Stimulated activated CD8-positive, alpha-beta memory T cell treated with anti-CD3 and anti-CD28 coated beads, Interleukin-15, amount 100 ng/mL, for 48 hours (primary cell): ENCODE results near the gene PRDM15.

Experiments used
- DNase-seq, 2 donors: peaks; one replicate each; pipeline ENCODE4 v3.0.0-alpha.2; 2020; ENCODE audit warnings: low read depth in 2 of 2

PRDM15 gene

GRCh38 chr21:41840880-41841279, 38.3 kb downstream of the PRDM15 start:
- no peak for DNase-seq

DNA sequence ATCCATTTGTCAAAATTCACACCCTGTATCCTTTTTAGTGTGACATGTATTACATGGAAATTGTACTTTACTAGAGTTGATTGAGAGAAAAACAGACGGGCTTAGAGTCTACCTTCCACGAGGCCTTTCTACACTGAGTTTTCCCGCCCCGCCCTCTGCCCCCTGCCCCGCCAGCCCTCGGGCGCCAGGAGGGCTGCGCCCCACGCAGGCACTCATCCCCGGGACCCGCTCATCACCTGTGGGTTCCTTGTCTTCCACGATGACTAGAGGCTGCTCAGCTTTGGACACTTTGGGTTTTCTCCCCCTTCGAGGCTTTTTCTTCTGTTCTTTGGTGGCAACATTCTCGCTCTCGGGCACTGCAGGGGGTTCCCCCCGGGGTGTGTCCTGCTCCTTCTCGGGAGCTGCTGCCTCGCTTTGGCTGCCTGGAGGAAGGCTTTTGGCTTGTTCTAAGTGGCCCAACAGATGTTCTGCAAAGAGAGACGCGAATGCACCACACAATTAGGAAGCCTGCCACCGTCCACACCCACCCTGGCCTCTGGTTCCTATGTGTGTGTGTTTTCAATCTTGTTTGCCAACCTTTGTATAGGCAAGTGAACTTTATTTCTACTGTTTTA, 39.6 kb downstream of the PRDM15 start:
- no peak for DNase-seq

- DNase-seq = no peak
Measured at GRCh38 chr21:41837756-41838297, 41.3 kb downstream of the PRDM15 start.

- no peak for DNase-seq
Measured at GRCh38 chr21:41836166-41837015, 42.8 kb downstream of the PRDM15 start.

GRCh38 chr21:41835711-41836154, 43.4 kb downstream of the PRDM15 start:
- DNase-seq = no peak

GRCh38 chr21:41834926-41835663, 44.0 kb downstream of the PRDM15 start:
- no peak for DNase-seq

DNA sequence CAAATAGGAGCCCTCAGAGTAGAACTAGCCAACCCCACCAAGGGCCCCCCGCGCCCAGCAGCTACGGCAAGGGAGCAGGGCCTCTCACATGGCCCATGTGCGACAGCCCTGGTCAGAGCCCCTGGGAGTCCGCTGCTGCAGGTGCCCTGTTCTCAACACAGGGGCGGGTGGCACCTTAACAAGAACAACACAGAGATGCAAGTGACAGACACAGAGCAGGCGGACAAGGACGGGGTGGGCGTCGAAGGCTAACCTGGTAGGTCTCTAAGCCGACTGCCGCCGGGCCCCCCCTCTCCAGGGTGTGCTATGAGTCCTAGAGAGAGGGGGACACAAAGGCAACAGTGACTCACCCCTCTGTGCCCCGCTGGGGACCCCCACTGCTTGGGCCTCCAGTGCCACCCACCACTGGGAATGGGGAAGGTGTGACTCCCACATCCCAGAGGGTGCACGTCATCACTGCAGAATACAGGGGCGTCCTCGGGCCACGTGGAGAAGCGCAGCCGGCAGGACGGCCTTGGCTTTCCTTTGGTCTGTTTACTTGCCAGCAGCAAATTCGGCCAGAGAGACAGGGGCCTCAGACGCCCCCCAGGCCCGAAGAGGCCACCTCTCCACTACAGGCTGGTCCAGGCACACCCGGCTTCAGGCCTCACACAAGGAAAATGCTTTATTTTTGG, 44.8 kb downstream of the PRDM15 start:
- DNase-seq = no peak

GRCh38 chr21:41833497-41834115, 45.5 kb downstream of the PRDM15 start:
- DNase-seq = no peak

DNA sequence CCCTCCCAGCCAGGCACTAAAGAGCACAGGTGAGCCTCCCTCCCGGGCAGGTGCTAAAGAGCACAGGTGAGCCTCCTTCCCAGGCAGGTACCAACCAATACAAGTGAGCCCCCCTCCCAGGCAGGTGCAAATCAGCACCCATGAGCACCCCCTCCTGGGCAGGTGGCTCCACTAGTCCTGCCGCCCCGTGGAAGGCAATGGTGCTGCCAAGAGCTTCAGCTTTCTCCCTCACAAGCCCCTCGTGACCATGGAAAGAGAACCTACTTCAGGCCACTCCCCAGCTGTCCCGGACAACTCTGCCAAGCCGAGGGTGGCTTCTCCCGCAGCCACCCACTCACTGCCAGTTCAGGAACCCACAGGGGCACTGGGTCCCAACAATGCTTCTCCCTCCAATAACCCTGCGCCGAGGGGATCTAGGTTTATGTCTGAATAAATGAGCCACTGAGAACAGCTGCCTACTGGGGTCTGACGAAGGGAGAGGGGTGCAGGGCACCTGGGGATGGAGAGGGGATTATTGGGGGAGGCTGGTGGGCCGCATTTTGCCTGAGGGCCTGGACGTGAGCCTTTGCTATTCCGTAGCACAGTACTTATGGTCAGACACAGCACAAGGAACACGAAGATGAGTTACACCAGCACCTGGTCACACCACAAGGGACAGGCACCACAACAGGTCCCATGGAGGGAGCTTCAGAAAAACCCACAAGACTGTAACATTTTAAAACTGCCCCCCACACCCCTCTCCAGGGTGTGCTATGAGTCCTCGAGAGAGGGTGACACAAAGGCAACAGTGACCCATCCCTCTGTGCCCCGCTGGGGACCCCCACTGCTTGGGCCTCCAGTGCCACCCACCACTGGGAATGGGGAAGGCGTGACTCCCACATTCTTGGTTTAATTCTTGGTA, 46.3 kb downstream of the PRDM15 start:
- no peak for DNase-seq

DNA sequence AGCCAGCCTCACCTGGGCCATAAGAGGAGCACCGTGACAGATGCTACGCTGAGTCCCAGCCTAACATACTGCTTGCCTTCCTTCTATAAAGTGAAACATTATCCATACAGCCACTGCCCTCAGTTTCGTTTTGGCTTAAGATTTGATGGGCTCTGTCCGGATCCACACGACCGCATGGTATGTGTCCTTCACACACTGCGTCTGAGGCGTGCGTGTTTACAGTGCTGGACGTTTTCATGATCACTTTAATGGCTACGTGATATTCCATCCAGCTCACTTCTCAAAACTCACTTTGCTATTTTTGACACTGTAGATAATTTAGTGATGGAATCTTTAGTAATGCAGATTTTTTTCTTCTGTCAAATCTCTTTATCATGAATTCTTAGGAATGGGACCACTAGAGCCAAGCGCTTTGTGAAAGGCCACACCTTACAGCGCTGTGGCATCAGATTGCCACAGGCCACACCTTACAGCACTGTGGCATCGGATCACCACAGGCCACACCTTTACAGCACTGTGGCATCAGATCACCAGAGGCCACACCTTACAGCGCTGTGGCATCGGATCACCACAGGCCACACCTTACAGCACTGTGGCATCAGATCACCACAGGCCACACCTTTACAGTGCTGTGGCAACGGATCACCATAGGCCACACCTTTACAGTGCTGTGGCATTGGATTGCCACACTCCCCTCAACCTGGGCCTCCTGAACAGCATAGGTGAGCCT, 47.1 kb downstream of the PRDM15 start:
- DNase-seq = no peak

DNA sequence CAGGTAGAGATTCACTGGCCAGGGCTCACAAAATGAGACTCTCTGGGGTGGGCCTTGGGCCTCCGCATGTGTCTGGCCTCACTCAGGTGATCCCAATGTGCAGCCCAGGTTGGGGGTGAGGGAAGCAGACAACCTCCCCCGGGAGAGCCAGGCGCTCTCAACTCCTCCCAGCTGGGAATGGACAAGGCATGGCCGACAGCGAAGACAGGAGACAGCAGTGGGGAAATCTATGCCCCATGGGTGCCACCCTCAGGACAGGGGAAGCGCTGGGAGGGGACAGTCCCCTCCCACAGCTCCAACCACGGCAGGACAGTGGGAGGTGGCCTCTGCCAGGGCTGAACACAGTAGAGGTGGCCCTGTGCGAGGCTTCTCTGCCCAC, 47.7 kb downstream of the PRDM15 start:
- DNase-seq = no peak

DNA sequence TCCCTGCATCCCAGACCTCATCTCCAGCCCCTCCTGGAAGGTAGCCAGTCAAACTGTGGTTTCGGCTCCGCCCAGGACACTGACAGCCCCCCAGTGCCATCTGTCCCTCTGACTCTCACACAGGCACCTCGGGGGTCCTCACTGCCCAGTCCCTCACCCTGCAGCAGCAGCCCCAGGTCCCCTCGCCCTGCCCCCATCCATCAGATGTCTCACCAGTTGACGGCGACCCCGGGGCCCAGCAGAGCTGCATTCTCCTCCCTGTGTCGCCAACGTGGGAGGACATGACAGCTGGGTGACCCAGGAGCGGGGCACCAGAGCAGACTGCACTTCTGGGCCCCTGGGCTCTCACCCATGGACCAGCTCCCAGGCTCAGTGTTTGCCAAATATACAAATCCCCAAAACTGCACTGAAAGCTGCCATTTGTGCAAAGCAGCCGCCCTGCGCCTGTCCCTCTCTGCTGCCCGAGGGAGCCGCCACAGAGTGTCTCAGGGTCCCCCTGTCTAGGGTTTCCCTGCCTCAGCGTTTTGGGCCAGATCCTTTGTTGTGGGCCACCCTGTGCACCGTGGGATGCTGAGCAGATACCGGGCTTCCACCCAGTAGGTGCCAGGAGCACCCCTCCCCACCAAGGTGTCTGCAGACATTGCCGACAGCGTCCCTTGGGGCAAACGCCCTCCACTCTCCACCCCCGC, 48.2 kb downstream of the PRDM15 start:
- DNase-seq = no peak

DNA sequence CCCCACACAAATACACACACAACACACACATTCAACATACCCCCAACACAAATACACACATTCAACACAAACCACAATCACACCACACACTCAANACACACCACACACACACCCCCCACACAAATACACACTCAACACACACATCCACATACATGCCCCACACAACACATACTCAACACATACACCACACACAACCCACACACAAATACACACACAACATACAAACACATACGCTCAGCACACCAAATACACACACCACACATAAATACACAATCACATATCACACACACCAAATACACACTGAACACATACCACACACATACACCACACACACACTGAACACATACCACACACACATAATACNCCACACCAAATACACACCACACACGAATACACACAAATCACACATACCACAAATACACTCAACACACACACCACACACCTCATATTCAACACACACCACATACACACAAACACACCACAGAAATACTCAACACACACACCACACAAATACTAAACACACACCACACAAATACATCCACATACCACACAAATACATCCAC, 48.9 kb downstream of the PRDM15 start:
- DNase-seq = no peak

GRCh38 chr21:41828884-41829360, 50.2 kb downstream of the PRDM15 start:
- no peak for DNase-seq

DNA sequence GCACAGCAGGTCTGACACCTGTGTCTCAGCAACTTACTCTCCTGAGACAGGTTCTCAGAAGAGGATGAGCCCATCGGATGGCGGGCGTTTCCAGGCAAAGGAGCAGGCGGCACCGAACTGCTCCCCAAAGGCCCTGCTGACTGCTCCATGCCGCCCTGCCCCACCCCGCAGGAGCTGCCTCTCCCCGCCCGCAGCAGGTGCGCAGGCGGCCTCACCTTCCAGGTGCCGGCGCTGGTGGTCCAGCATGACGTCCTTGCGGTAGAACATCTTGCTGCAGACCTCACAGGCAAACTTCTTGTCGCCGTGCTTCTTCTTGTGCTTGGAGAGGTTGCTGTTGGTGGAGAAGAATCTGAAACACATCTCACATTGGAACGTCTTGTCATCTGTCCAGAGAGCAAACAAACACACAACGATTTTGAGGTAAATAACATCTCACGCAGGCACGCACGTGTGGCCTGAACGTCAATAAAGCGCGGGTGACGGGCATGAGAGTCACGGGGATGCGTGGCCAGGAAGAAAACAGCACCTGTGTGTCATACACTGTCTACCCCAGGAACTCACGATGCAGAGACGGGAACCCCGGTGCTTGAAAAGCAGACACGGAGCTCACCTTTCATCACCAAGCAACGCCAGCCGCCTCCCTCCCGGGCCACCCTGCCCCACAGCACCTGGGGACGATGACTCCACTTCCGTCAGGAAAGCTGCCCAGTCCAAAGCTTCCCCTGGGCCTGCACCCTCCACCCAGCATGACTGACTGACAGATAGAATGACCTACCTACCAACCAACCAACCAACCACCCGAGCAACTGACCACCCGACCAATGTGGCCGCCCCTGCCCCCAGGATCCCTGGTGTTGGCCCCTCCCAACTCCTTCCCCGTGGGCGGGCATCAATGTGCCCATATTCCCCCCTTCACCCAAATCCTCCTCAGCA, 50.9 kb downstream of the PRDM15 start:
- DNase-seq = no peak

DNA sequence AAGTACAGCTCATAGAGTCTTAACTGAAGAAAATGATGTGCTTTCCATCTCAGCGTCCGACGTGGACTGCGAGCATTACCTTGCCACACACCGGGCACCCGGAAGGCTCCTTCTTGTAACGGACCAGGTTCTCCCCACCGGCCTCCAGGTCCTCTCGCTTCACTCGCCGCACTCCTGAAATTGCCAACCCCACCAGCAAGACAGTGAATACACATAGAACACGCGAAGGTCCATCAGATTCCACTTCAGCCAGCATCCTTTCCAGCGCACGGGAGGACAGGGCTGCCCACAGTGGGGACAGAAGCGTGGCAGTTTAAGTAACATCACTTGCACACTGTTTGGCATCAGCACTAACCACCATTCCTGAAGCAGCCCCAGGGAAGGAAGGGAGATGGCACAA, 53.3 kb downstream of the PRDM15 start:
- no peak for DNase-seq

DNA sequence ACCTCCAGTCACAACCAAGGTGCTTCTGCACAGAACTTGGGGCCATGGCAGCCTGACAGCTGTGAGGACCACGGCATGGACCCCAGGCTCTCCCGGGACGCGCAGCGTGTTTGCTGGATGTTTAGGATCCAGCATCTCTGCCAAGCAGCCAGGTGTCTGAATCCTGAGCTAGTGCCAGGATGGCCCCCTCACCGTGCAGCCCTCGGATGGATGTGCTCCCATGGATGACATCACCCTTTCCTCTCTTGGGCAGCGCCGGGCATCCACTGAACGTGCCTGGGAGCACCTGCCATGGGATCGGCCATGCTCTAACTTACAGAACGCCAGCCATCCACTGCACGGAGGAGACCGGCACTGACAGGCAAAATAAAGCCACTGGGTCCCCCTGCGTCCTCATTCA, 53.9 kb downstream of the PRDM15 start:
- no peak for DNase-seq
